Kidney (tissue), 14 donors: ENCODE data around the gene DIPK1A. TPM values are rescaled to one million over a fixed set of nuclear protein-coding genes. Genes with fewer than 3 reads are reported as not detected.
A peak's percentile ranks its signal among the peaks of the same experiment; 100 is the strongest.

Experiments
- DNase-seq, 5 donors: peaks; one replicate each; pipeline ENCODE4 v3.0.0-alpha.2; 2013 to 2020
- FAIRE-seq: peaks from 2 replicates; lab custom pipeline; 2012; peaks lifted over from hg19 to GRCh38; lab: Jason Lieb, UNC
- H3K27ac ChIP-seq, 2 donors: one replicate each; pipeline ENCODE4 v1.7.0; 2013; ENCODE audit warnings: low read depth in 2 of 2, low read length in 2 of 2, inconsistent platforms in 1 of 2
- H3K27me3 ChIP-seq: one replicate; pipeline ENCODE4 v1.7.1; 2013; ENCODE audit warnings: low read length, inconsistent platforms; ENCODE audit not compliant: control insufficient read depth, insufficient read depth
- H3K36me3 ChIP-seq, 3 donors: one replicate each; pipeline versions ENCODE4 v1.7.0 to v1.7.1; 2013; ENCODE audit warnings: low read length in 3 of 3, control low read depth in 1 of 3, inconsistent platforms in 1 of 3; ENCODE audit not compliant: insufficient read depth in 3 of 3, control insufficient read depth in 2 of 3
- H3K4me1 ChIP-seq, 3 donors: one replicate each; pipeline versions ENCODE4 v1.7.0 to v1.7.1; 2013; ENCODE audit warnings: low read length in 3 of 3, inconsistent platforms in 1 of 3, low read depth in 1 of 3; ENCODE audit not compliant: control insufficient read depth in 2 of 3, insufficient read depth in 2 of 3
- H3K4me3 ChIP-seq, 3 donors: one replicate each; pipeline versions ENCODE4 v1.7.0 to v1.8.1; 2013; ENCODE audit warnings: low read length in 3 of 3, control low read depth in 1 of 3, inconsistent platforms in 1 of 3
- H3K9ac ChIP-seq, 3 donors: one replicate each; pipeline versions ENCODE4 v1.7.0 to v1.7.1; 2013; ENCODE audit warnings: low read length in 3 of 3, control low read depth in 1 of 3, inconsistent platforms in 1 of 3
- H3K9me3 ChIP-seq, 3 donors: one replicate each; pipeline versions ENCODE4 v1.7.0 to v1.7.1; 2013; ENCODE audit warnings: low read length in 3 of 3, control low read depth in 1 of 3, inconsistent platforms in 1 of 3; ENCODE audit not compliant: control insufficient read depth in 2 of 3, insufficient read depth in 1 of 3
- intact Hi-C: fragments of 100-400 bp; cut with DNase I; formaldehyde crosslinking; loops from one replicate; pipeline ENCODE4 v1.11.1; 2022
- polyA plus RNA-seq: library from polyadenylated mRNA; stranded (reverse); fragments of 350-450 nt; fragmentation: Illumina TruSeq; extraction: RNeasy Lipid Tissue Mini Kit (QIAGEN cat#74804); gene quantifications from one replicate; pipeline ENCODE4 v1.2.3, GENCODE V29; 2014; ENCODE audit warnings: low read depth, low replicate concordance; ENCODE audit not compliant: insufficient read depth
- total RNA-seq: library from RNA; stranded (reverse); fragmentation: NEBNext Ultra II Directional; extraction: Animal tissue kit (Norgen Biotek cat#: 25700); gene quantifications from one replicate; pipeline ENCODE4 v1.2.1, GENCODE V29; 2021
- TF ChIP-seq, protein P1 (sequence below): IDR thresholded peaks from 3 replicates; pipeline ENCODE4 v1.5.1; 2012; ENCODE audit warnings: mild to moderate bottlenecking, moderate library complexity, borderline replicate concordance; ENCODE audit not compliant: insufficient read depth; ENCODE audit errors: extremely low read depth
- donor health status: control.
- donor health status: control.
- donor health status: control.
- donor health status: control.
- donor health status: control.
- donor health status: DM: yes; HTN: yes; CAD: no.
- donor health status: Normal renal cell carcinoma (clear cell type).

DIPK1A gene
- total and polyA plus RNA-seq, 2 donors from 2014 or later = 4.0 to 6.1 TPM

DNA sequence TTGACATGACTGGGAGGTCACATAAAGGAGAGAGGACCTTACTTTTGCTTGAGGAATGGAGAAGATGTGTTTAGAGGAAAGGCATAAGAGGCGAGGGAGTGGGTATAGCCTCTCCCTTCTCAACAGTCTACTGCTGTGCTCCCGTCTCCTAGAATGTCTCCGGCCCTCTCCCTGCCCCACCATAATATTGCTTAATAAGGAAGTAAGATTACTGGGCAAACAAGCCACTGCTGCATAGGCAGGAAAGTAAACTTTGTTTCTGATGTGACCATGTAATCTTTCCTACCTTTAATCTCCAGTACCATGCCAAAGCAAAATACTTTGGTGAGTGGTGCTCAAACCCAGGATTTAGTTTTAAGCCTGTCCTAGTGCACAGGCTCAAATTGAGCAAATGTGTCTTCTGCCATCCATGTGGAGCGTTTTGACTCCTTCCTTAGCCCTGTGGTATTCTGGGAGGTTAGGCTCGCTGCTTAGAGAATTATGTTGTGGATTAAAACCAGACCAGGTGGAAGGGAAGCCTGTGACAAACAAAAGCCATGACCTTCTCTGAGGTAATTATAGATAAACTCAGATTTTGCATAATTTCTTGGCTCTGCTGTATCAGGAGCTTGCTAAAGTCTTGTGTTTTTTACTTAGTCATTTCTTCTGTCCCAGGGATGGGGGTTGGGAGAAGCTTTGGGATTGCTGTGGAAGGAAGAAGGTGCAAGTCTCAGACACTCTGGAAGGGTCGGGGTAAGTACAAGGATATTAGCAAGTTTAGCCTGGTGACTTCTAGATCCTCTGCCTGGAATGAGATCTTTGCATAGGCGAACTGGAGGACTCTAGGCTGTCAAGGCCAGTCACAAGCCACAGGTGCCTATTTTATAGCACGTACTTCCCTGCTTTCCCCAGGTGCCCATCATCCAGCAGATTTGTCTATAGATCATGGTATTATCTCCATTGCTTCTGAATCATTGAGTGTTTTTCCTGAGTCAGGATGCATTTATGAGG lies 34.5 kb upstream of the DIPK1A start:
- H3K36me3 ChIP-seq = no peaks in the 10 kb centered on the region
- no peak overlapping the region for H3K9ac ChIP-seq
- peaks cover 0 to 4% (median 0%) of the 10 kb centered on the region in 3 donors for H3K4me1 ChIP-seq
- FAIRE-seq (no peak), DNase-seq (no peak)
- TF ChIP-seq, protein P1, sequence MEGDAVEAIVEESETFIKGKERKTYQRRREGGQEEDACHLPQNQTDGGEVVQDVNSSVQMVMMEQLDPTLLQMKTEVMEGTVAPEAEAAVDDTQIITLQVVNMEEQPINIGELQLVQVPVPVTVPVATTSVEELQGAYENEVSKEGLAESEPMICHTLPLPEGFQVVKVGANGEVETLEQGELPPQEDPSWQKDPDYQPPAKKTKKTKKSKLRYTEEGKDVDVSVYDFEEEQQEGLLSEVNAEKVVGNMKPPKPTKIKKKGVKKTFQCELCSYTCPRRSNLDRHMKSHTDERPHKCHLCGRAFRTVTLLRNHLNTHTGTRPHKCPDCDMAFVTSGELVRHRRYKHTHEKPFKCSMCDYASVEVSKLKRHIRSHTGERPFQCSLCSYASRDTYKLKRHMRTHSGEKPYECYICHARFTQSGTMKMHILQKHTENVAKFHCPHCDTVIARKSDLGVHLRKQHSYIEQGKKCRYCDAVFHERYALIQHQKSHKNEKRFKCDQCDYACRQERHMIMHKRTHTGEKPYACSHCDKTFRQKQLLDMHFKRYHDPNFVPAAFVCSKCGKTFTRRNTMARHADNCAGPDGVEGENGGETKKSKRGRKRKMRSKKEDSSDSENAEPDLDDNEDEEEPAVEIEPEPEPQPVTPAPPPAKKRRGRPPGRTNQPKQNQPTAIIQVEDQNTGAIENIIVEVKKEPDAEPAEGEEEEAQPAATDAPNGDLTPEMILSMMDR = no peak
- no peak overlapping the region for H3K4me3 ChIP-seq
- no peak overlapping the region for H3K27ac ChIP-seq
- intact Hi-C loops = no loop called here
- H3K27me3 ChIP-seq = no peaks in the 10 kb centered on the region
- H3K9me3 ChIP-seq = no peaks in the 10 kb centered on the region

DNA sequence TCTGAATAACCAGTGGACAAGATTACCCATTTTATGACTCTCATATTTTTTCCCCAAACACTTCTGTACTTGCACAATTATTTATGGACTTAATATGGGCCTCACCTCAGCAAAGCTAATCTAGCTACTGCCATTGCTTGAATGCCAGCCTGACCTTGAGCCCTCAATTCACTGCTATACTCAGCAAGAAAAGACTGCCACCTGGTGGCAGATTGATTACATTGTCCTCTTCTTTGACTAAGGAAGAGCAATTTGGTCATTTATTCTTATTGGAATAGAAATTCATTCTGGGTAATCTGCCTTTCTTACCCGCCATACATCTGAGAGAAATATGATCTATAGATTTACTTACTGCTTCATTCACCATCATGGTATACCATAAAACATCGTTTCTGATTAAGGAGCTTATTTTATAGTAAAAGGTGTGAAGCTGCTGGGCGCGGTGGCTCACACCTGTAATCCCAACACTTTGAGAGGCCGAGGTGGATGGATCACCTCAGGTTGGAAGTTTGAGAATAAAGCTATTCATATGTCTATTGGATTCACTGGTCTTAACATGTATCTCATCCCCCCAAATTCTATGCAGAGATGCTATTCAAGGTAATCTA lies 32.9 kb upstream of the DIPK1A start:
- TF ChIP-seq, protein P1 = peak; percentile 89
- Histone ChIP-seq H3K27me3 (no peaks in the 10 kb centered on the region), H3K27ac (no peak overlapping the region), H3K4me1 (peaks cover 0 to 2% (median 0%) of the 10 kb centered on the region in 3 donors), H3K4me3 (no peak overlapping the region), H3K9me3 (no peaks in the 10 kb centered on the region), H3K36me3 (no peaks in the 10 kb centered on the region), H3K9ac (peak overlapping the region in 1 of 3 donors; percentile 8)
- DNase-seq (peak in 4 of 5 donors; percentile 59 to 95 (median 84)), FAIRE-seq (peak; percentile 91)
- intact Hi-C loops = no loop called here

DNA sequence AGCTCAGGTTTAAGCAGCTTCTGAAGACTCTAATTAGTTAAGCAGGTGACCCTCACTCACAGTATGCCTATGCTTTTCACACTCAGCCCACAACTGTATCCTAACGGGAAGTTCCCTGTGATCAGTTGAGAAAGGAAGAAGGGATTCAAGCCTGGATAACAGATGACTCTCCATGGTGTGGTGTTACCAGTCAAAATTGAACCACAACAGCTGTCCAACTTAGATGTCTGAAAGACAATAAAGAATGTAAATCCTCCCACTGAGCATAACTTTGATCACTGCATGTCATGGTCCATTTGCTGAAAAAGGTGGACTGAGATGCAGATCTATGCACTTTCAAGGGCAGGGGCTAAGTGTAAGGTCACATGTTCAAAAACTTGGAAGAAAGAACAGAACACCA lies 32.3 kb upstream of the DIPK1A start:
- Histone ChIP-seq H3K4me1 (peaks cover 0 to 2% (median 0%) of the 10 kb centered on the region in 3 donors), H3K27me3 (no peaks in the 10 kb centered on the region), H3K27ac (no peak overlapping the region), H3K9ac (peak overlapping the region in 1 of 3 donors; percentile 8), H3K9me3 (no peaks in the 10 kb centered on the region), H3K4me3 (no peak overlapping the region), H3K36me3 (no peaks in the 10 kb centered on the region)
- no peak for FAIRE-seq
- intact Hi-C loops = no loop called here
- peak in 2 of 5 donors; percentile 26 to 38 for DNase-seq
- TF ChIP-seq, protein P1 = no peak
